H1 (cell line): ENCODE results near the gene USP49.

ENCODE experiments used
- ATF2 ChIP-seq: IDR thresholded peaks from 2 replicates; pipeline ENCODE4 v1.6.1; 2012; ENCODE audit warnings: low read length, inconsistent platforms
- ATF3 ChIP-seq: IDR thresholded peaks from 2 replicates; pipeline ENCODE4 v1.6.1; 2011; ENCODE audit warnings: low read depth, mild to moderate bottlenecking, low read length; ENCODE audit not compliant: insufficient read depth
- CTCF ChIP-seq, 3 experiments: IDR thresholded peaks; 1 replicate in 2 of 3; 2 replicates in 1 of 3; pipeline versions ENCODE4 v1.5.1 to v1.6.1; 2011; ENCODE audit warnings: low read length in 3 of 3, mild to moderate bottlenecking in 3 of 3, inconsistent platforms in 2 of 3, low read depth in 1 of 3, moderate library complexity in 1 of 3; ENCODE audit not compliant: insufficient read depth in 1 of 3; ENCODE audit errors: control extremely low read depth in 1 of 3
- EP300 ChIP-seq, 2 experiments: IDR thresholded peaks; 1 replicate in 1 of 2; 2 replicates in 1 of 2; pipeline ENCODE4 v1.6.1; 2011 to 2012; ENCODE audit warnings: low read depth in 2 of 2, low read length in 2 of 2, mild to moderate bottlenecking in 2 of 2, borderline replicate concordance in 1 of 2, inconsistent platforms in 1 of 2, moderate library complexity in 1 of 2
- EZH2 ChIP-seq: fragments of 200-600 bp; sonication (generic); IDR thresholded peaks from 2 replicates; pipeline ENCODE4 v1.7.1; 2012; ENCODE audit warnings: low read depth, mild to moderate bottlenecking, moderate library complexity, low read length, inconsistent platforms; ENCODE audit not compliant: severe bottlenecking
- KDM4A ChIP-seq: IDR thresholded peaks from one replicate; pipeline ENCODE4 v1.7.1; 2012; ENCODE audit warnings: low read depth, mild to moderate bottlenecking, moderate library complexity, low read length, inconsistent platforms; ENCODE audit not compliant: severe bottlenecking
- KDM5A ChIP-seq: fragments of 200-600 bp; IDR thresholded peaks from 2 replicates; pipeline ENCODE4 v1.7.1; 2012; ENCODE audit warnings: mild to moderate bottlenecking, low read length, inconsistent platforms, mixed read lengths
- MAX ChIP-seq: IDR thresholded peaks from 2 replicates; pipeline ENCODE4 v1.6.1; 2012; ENCODE audit warnings: inconsistent platforms
- POLR2AphosphoS5 ChIP-seq: IDR thresholded peaks from 2 replicates; pipeline ENCODE4 v1.6.1; 2011; ENCODE audit warnings: low read depth, low read length
- RAD21 ChIP-seq, 2 experiments: IDR thresholded peaks in 1 of 2; conservative IDR thresholded peaks in 1 of 2; 2 replicates each; pipeline ENCODE4 v1.6.1; 2011; ENCODE audit warnings: low read depth in 2 of 2, low read length in 2 of 2, improper control_type of control experiment in 1 of 2, inconsistent platforms in 1 of 2, mild to moderate bottlenecking in 1 of 2, moderate library complexity in 1 of 2
- SP1 ChIP-seq: IDR thresholded peaks from 2 replicates; pipeline ENCODE4 v1.6.1; 2011; ENCODE audit warnings: low read depth, low read length
- TAF1 ChIP-seq: IDR thresholded peaks from 2 replicates; pipeline ENCODE4 v1.6.1; 2011; ENCODE audit warnings: mild to moderate bottlenecking, low read depth, low read length

GRCh38 chr6:41747256-41748101 is 147.7 kb downstream of the USP49 start, which contains the start of gene PGC:
- TF ChIP-seq TAF1: no peak
- no peak for TF ChIP-seq SP1
- no peak for TF ChIP-seq ATF2
- TF ChIP-seq POLR2AphosphoS5: no peak
- TF ChIP-seq CTCF (IDR thresholded peaks at IDR 0.05; ENCODE audit: control extremely low read depth in 1 of 3, insufficient read depth in 1 of 3, low read depth in 1 of 3, low read length in 3 of 3): no peak
- no peak for TF ChIP-seq ATF3
- TF ChIP-seq KDM4A: no peak
- no peak for TF ChIP-seq MAX
- no peak for TF ChIP-seq EZH2
- no peak for TF ChIP-seq RAD21 (IDR thresholded peaks at IDR 0.05 in 1 of 2, conservative IDR thresholded peaks at IDR 0.05 in 1 of 2; ENCODE audit: low read depth in 2 of 2, low read length in 2 of 2)
- no peak for TF ChIP-seq EP300 (IDR thresholded peaks at IDR 0.05; ENCODE audit: borderline replicate concordance in 1 of 2, low read depth in 2 of 2, low read length in 2 of 2)
- TF ChIP-seq KDM5A: no peak
